Transverse colon (tissue), 4 donors: ENCODE data around the gene CNOT4.

ENCODE experiments used
- CTCF ChIP-seq, 5 experiments: fragments of 200-600 bp in 3 of 5; fragments of 450-650 bp in 2 of 5; sonication (generic) in 3 of 5; IDR thresholded peaks; 1 replicate in 2 of 5; 2 replicates in 3 of 5; pipeline ENCODE4 v1.5.1; 2016 to 2017; ENCODE audit warnings: antibody characterized with exemption in 5 of 5, inconsistent platforms in 3 of 5, mild to moderate bottlenecking in 2 of 5, moderate library complexity in 1 of 5
- POLR2AphosphoS5 ChIP-seq, 3 donors: sonication (generic); formaldehyde crosslinking; IDR thresholded peaks; one replicate each; pipeline ENCODE4 v1.6.1; 2016; ENCODE audit warnings: antibody characterized with exemption in 3 of 3

- TF ChIP-seq CTCF (IDR thresholded peaks at IDR 0.05) (no peak), POLR2AphosphoS5 (IDR thresholded peaks at IDR 0.05) (no peak)
Measured at GRCh38 chr7:135428011-135428410, 81.9 kb downstream of the CNOT4 start.
